ENCODE results near the gene OAS2. TPM values are rescaled to one million over a fixed set of nuclear protein-coding genes. Genes with fewer than 3 reads are reported as not detected.

The OAS2 gene
- total and polyA plus RNA-seq, 2 of the 8 experiments (the other 6 are each of a cell fraction or from before 2014, with no cell fraction given): 0.06 TPM; not detected in 1

GRCh38 chr12:112973011-112973735, 5.1 kb upstream of the OAS2 start:
- ChIA-PET POLR2A (ENCODE audit: partially characterized antibody) (no interaction called here), CTCF (ENCODE audit: partially characterized antibody) (interaction anchor here (1.8 to 2.0 kb wide), 2 partner anchors 20 to 31 kb away, joined by 4 to 5 read pairs; no protein-coding TSS in a partner anchor)
- FAIRE-seq (no peak), DNase-seq (ENCODE audit: low read depth in 1 of 2, low spot score in 2 of 2) (no peak)
- H3K9ac ChIP-seq (replicated peaks in 1 of 4; ENCODE audit: extremely low read depth in 1 of 4, low read depth in 3 of 4, low read length in 3 of 4): no peak overlapping the region
- no peak overlapping the region for H2BK15ac ChIP-seq (ENCODE audit: low read length)
- no peaks in the 10 kb centered on the region for H3K23me2 ChIP-seq (ENCODE audit: low read depth, low read length)
- no peak overlapping the region for H2AFZ ChIP-seq (ENCODE audit: low read length)
- H4K20me1 ChIP-seq (replicated peaks in 1 of 2; ENCODE audit: control insufficient read depth in 1 of 2, insufficient read depth in 2 of 2, low read length in 2 of 2): peaks cover 0 to 2% of the 10 kb centered on the region in 2 experiments
- H2BK20ac ChIP-seq (ENCODE audit: low read length): no peak overlapping the region
- no peaks in the 10 kb centered on the region for H3K79me1 ChIP-seq (ENCODE audit: low read depth, low read length)
- H3K14ac ChIP-seq (ENCODE audit: insufficient read length): no peak overlapping the region
- H3K56ac ChIP-seq (replicated peaks; ENCODE audit: insufficient read length, low read depth, low read length): no peak overlapping the region
- no peak overlapping the region for H2BK5ac ChIP-seq (ENCODE audit: low read depth, low read length)
- H3K79me2 ChIP-seq (ENCODE audit: control insufficient read depth in 1 of 2, insufficient read depth in 2 of 2, low read length in 2 of 2): no peaks in the 10 kb centered on the region
- no peaks in the 10 kb centered on the region; a peak in 2 of 7 replicates for H3K27me3 ChIP-seq (replicated peaks in 1 of 4; ENCODE audit: control insufficient read depth in 3 of 4, extremely low read depth in 1 of 4, insufficient read depth in 3 of 4, low read length in 3 of 4)
- no peak overlapping the region for H3K18ac ChIP-seq (ENCODE audit: extremely low read depth, low read length)
- 0 out of 7 replicates have a peak, but pooled peaks cover 0 to under 1% (median 0%) of the 10 kb centered on the region in 4 experiments for H3K4me1 ChIP-seq (replicated peaks in 1 of 4; ENCODE audit: control insufficient read depth in 3 of 4, insufficient read depth in 4 of 4, low read length in 3 of 4)
- no peak overlapping the region for H2BK120ac ChIP-seq (replicated peaks; ENCODE audit: low read depth, low read length)
- no peak overlapping the region for H4K8ac ChIP-seq (ENCODE audit: extremely low read depth, insufficient read depth, low read length)
- no peaks in the 10 kb centered on the region for H3K9me3 ChIP-seq (ENCODE audit: insufficient read depth in 2 of 2, low read depth in 1 of 2, low read length in 1 of 2)
- H4K91ac ChIP-seq (replicated peaks; ENCODE audit: insufficient read length, low read length): no peak overlapping the region
- no peak overlapping the region for H3K4me3 ChIP-seq (ENCODE audit: extremely low read depth in 1 of 4, insufficient read depth in 2 of 4, low read depth in 3 of 4, low read length in 4 of 4)
- no peak overlapping the region for H2BK12ac ChIP-seq (ENCODE audit: low read depth, low read length)
- WGBS, 2 experiments (ENCODE audit: extremely low coverage in 1 of 2, insufficient coverage in 1 of 2, insufficient read length in 1 of 2, insufficient replicate concordance in 2 of 2, low coverage in 1 of 2, low lambda C conversion rate in 2 of 2, missing lambda C conversion rate in 1 of 2): 94% methylated on average over 4 of the region's 4 CpGs; no CpG with 5 or more reads in 1 of the 2 experiments
- no peaks in the 10 kb centered on the region for H3K36me3 ChIP-seq (ENCODE audit: control insufficient read depth in 2 of 4, insufficient read depth in 4 of 4, low read length in 3 of 4)
- H3K4ac ChIP-seq (replicated peaks; ENCODE audit: insufficient read length, low read depth, low read length): no peak overlapping the region
- H3K27ac ChIP-seq (ENCODE audit: low read depth, low read length): no peak overlapping the region
- no peak overlapping the region for H4K5ac ChIP-seq (ENCODE audit: insufficient read length, low read depth, low read length)
- H3K4me2 ChIP-seq (ENCODE audit: insufficient read depth in 1 of 2, low read depth in 2 of 2, low read length in 2 of 2): no peak overlapping the region
- no peak overlapping the region for H2AK5ac ChIP-seq (ENCODE audit: low read depth, low read length)
- no peak overlapping the region for H3K23ac ChIP-seq (ENCODE audit: insufficient read length)
- no peak for TF ChIP-seq SIN3A (conservative IDR thresholded peaks at IDR 0.05 in 1 of 2, IDR thresholded peaks at IDR 0.05 in 1 of 2; ENCODE audit: low read depth in 1 of 2, low read length in 2 of 2)
- TF ChIP-seq RBBP5 (IDR thresholded peaks at IDR 0.05; ENCODE audit: borderline replicate concordance, low read depth, low read length): no peak
- no peak for TF ChIP-seq RNF2 (IDR thresholded peaks at IDR 0.05; ENCODE audit: borderline replicate concordance, low read depth, low read length, missing control alignments, poor library complexity, severe bottlenecking)
- TF ChIP-seq TCF12 (IDR thresholded peaks at IDR 0.05; ENCODE audit: low read depth, low read length): no peak
- TF ChIP-seq CHD2 (IDR thresholded peaks at IDR 0.05; ENCODE audit: low read length): no peak
- TF ChIP-seq BCL11A (IDR thresholded peaks at IDR 0.05; ENCODE audit: low read depth in 2 of 2, low read length in 2 of 2): no peak
- TF ChIP-seq SAP30 (IDR thresholded peaks at IDR 0.05; ENCODE audit: insufficient read depth, insufficient replicate concordance, low read length): no peak
- no peak for TF ChIP-seq SIX5 (IDR thresholded peaks at IDR 0.05; ENCODE audit: low read depth, low read length)
- no peak for TF ChIP-seq KDM5A (IDR thresholded peaks at IDR 0.05; ENCODE audit: low read length)
- TF ChIP-seq EP300 (IDR thresholded peaks at IDR 0.05; ENCODE audit: borderline replicate concordance in 1 of 2, low read depth in 2 of 2, low read length in 2 of 2): no peak
- no peak for TF ChIP-seq CTBP2 (IDR thresholded peaks at IDR 0.05; ENCODE audit: borderline replicate concordance, insufficient read depth, insufficient read length, low read length)
- no peak for TF ChIP-seq MAFK (IDR thresholded peaks at IDR 0.05; ENCODE audit: low read depth, low read length)
